Activated CD8-positive, alpha-beta T cell treated with anti-CD3 and anti-CD28 coated beads, Interleukin-2, amount 10 ng/mL, durations not matched to agents 7 days and 5 days (primary cell): ENCODE measurements around the gene PPP2R5E. TPM values are rescaled to one million over a fixed set of nuclear protein-coding genes. Genes with fewer than 3 reads are reported as not detected.
"Not testable (repeated sequence)": the region's sequence is repeated elsewhere in the genome, so short reads cannot be mapped to it uniquely, and the experiment has no call there.

ENCODE experiments used
- ATAC-seq: fragments of 150-1000 bp; cut with Tn5 transposase; one replicate; pipeline ENCODE4 v1.10.0; 2021; ENCODE audit warnings: moderate library complexity
- CTCF ChIA-PET: fragments of 350-600 bp; sonication (Branson Sonifier 250); formaldehyde crosslinking; loops from one replicate; lab custom pipeline; 2021; ENCODE audit warnings: antibody characterized with exemption; lab: Charles Lee
- POLR2A ChIA-PET: fragments of 350-600 bp; sonication (Branson Sonifier 250); formaldehyde crosslinking; loops from one replicate; lab custom pipeline; 2021; ENCODE audit warnings: antibody characterized with exemption; lab: Charles Lee
- DNase-seq: peaks from one replicate; pipeline ENCODE4 v3.0.0-alpha.2; 2020
- H3K27ac Mint-ChIP-seq: one replicate; pipeline ENCODE4 v1.8.0; 2021; ENCODE audit warnings: mild to moderate bottlenecking, mixed read lengths
- H3K27me3 Mint-ChIP-seq: one replicate; pipeline ENCODE4 v1.8.0; 2021; ENCODE audit warnings: low read depth, mixed read lengths
- H3K36me3 Mint-ChIP-seq: one replicate; pipeline ENCODE4 v1.8.0; 2021; ENCODE audit warnings: low read depth, mixed read lengths
- H3K4me1 Mint-ChIP-seq: one replicate; pipeline ENCODE4 v1.8.0; 2021; ENCODE audit warnings: low read depth, mixed read lengths
- H3K4me3 Mint-ChIP-seq: one replicate; pipeline ENCODE4 v1.8.0; 2021; ENCODE audit warnings: mild to moderate bottlenecking, mixed read lengths
- H3K9me3 Mint-ChIP-seq: one replicate; pipeline ENCODE4 v1.8.0; 2022; ENCODE audit warnings: mixed read lengths; ENCODE audit not compliant: insufficient read depth
- total RNA-seq, 2 experiments: library from RNA; stranded (reverse); gene quantifications; one replicate each; pipeline ENCODE4 v1.2.3, GENCODE V29; 2021

The PPP2R5E gene
- 10 to 100 TPM; 49.7 to 50.4 TPM for total RNA-seq

- peaks cover 3% of the 10 kb centered on the region for H3K27me3 Mint-ChIP-seq
- peaks cover 33% of the 10 kb centered on the region for H3K4me1 Mint-ChIP-seq
- CTCF ChIA-PET: interaction anchor here (0.7 to 4.6 kb wide), 5 partner anchors 18 to 227 kb away, joined by 3 to 33 read pairs (median 4); no protein-coding TSS in a partner anchor
Measured at GRCh38 chr14:63543000-63543825, at the start of gene PPP2R5E. PPP2R5E (minus strand) TSS chr14:63543377; CDS start chr14:63539685, 3,692 bp downstream.

GRCh38 chr14:63583046-63583445 is 39.9 kb upstream of the PPP2R5E start:
- H3K4me1 Mint-ChIP-seq, H3K27me3 Mint-ChIP-seq, POLR2A ChIA-PET, ATAC-seq, H3K4me3 Mint-ChIP-seq, CTCF ChIA-PET, H3K9me3 Mint-ChIP-seq, DNase-seq, H3K36me3 Mint-ChIP-seq, H3K27ac Mint-ChIP-seq: not testable (repeated sequence)

More at GRCh38 chr14:63543000-63543825, at the start of gene PPP2R5E:
- H3K9me3 Mint-ChIP-seq: no peaks in the 10 kb centered on the region
- peak within 1 kb of the TSS; percentile 91 for H3K4me3 Mint-ChIP-seq
- ATAC-seq: peak; percentile 96
- peak; percentile 99 for DNase-seq
- H3K36me3 Mint-ChIP-seq: peaks cover 21% of the 10 kb centered on the region
- POLR2A ChIA-PET: interaction anchor here (0.5 to 1.6 kb wide), 16 partner anchors 8 to 893 kb away, joined by 3 to 13 read pairs (median 4); partner anchors contain the start of gene WDR89
- peak within 1 kb of the TSS; percentile 82 for H3K27ac Mint-ChIP-seq

- Mint-ChIP-seq H3K4me3 (no peak overlapping the region), H3K4me1 (no peaks in the 10 kb centered on the region), H3K27ac (no peak overlapping the region), H3K36me3 (no peaks in the 10 kb centered on the region), H3K27me3 (peaks cover 4% of the 10 kb centered on the region), H3K9me3 (no peaks in the 10 kb centered on the region)
- ChIA-PET POLR2A (no interaction called here), CTCF (no interaction called here)
- ATAC-seq: no peak
- no peak for DNase-seq
Measured at GRCh38 chr14:63581491-63581890, 38.3 kb upstream of the PPP2R5E start.

- POLR2A ChIA-PET: interaction anchor here (0.7 kb wide), 1 partner anchor 11 kb away, joined by 3 read pairs; no protein-coding TSS in a partner anchor
Measured at GRCh38 chr14:63578300-63578699, 35.1 kb upstream of the PPP2R5E start.

GRCh38 chr14:63573581-63573980 is 30.4 kb upstream of the PPP2R5E start:
- Mint-ChIP-seq H3K4me3 (no peak overlapping the region), H3K9me3 (no peaks in the 10 kb centered on the region), H3K36me3 (no peaks in the 10 kb centered on the region), H3K27ac (no peak overlapping the region), H3K4me1 (no peaks in the 10 kb centered on the region), H3K27me3 (peaks cover 6% of the 10 kb centered on the region)
- DNase-seq (no peak), ATAC-seq (no peak)
- ChIA-PET CTCF (interaction anchor here (0.8 kb wide), 1 partner anchor 185 kb away, joined by 3 read pairs; no protein-coding TSS in a partner anchor), POLR2A (no interaction called here)

More at GRCh38 chr14:63578300-63578699, 35.1 kb upstream of the PPP2R5E start:
- Mint-ChIP-seq H3K4me1 (no peaks in the 10 kb centered on the region), H3K27ac (no peak overlapping the region), H3K27me3 (peaks cover 3% of the 10 kb centered on the region), H3K4me3 (no peak overlapping the region), H3K36me3 (no peaks in the 10 kb centered on the region), H3K9me3 (no peaks in the 10 kb centered on the region)
- DNase-seq: no peak
- CTCF ChIA-PET: no interaction called here
- ATAC-seq: no peak

GRCh38 chr14:63565448-63565847 is 22.3 kb upstream of the PPP2R5E start:
- no peaks in the 10 kb centered on the region for H3K9me3 Mint-ChIP-seq
- CTCF ChIA-PET: no interaction called here
- POLR2A ChIA-PET: no interaction called here

GRCh38 chr14:63564318-63564717 is 21.1 kb upstream of the PPP2R5E start:
- ChIA-PET CTCF (no interaction called here), POLR2A (no interaction called here)
- no peak overlapping the region for H3K4me3 Mint-ChIP-seq
- H3K4me1 Mint-ChIP-seq: no peaks in the 10 kb centered on the region
- no peaks in the 10 kb centered on the region for H3K36me3 Mint-ChIP-seq
- ATAC-seq (no peak), DNase-seq (no peak)
- H3K27me3 Mint-ChIP-seq: peaks cover 11% of the 10 kb centered on the region
- no peak overlapping the region for H3K27ac Mint-ChIP-seq
- no peaks in the 10 kb centered on the region for H3K9me3 Mint-ChIP-seq

More at GRCh38 chr14:63565448-63565847, 22.3 kb upstream of the PPP2R5E start:
- H3K36me3 Mint-ChIP-seq: no peaks in the 10 kb centered on the region
- no peak overlapping the region for H3K27ac Mint-ChIP-seq
- no peaks in the 10 kb centered on the region for H3K4me1 Mint-ChIP-seq
- no peak overlapping the region for H3K4me3 Mint-ChIP-seq
- peaks cover 11% of the 10 kb centered on the region for H3K27me3 Mint-ChIP-seq
- no peak for ATAC-seq
- no peak for DNase-seq

GRCh38 chr14:63563370-63564026 is 20.3 kb upstream of the PPP2R5E start:
- ATAC-seq: no peak
- no peaks in the 10 kb centered on the region for H3K36me3 Mint-ChIP-seq

GRCh38 chr14:63562405-63562804 is 19.2 kb upstream of the PPP2R5E start:
- H3K4me1 Mint-ChIP-seq: no peaks in the 10 kb centered on the region
- CTCF ChIA-PET: no interaction called here
- H3K4me3 Mint-ChIP-seq: no peak overlapping the region
- DNase-seq (no peak), ATAC-seq (no peak)
- H3K27ac Mint-ChIP-seq: no peak overlapping the region
- POLR2A ChIA-PET: no interaction called here
- peaks cover 12% of the 10 kb centered on the region for H3K27me3 Mint-ChIP-seq
- H3K36me3 Mint-ChIP-seq: no peaks in the 10 kb centered on the region
- H3K9me3 Mint-ChIP-seq: no peaks in the 10 kb centered on the region

More at GRCh38 chr14:63563370-63564026, 20.3 kb upstream of the PPP2R5E start:
- POLR2A ChIA-PET: no interaction called here
- H3K9me3 Mint-ChIP-seq: no peaks in the 10 kb centered on the region
- no peak for DNase-seq
- H3K27me3 Mint-ChIP-seq: peaks cover 11% of the 10 kb centered on the region
- no peaks in the 10 kb centered on the region for H3K4me1 Mint-ChIP-seq
- no peak overlapping the region for H3K4me3 Mint-ChIP-seq
- H3K27ac Mint-ChIP-seq: no peak overlapping the region
- CTCF ChIA-PET: no interaction called here

- ChIA-PET CTCF (interaction anchor here (0.7 kb wide), 1 partner anchor 137 kb away, joined by 3 read pairs; no protein-coding TSS in a partner anchor), POLR2A (no interaction called here)
- no peak for ATAC-seq
- H3K27ac Mint-ChIP-seq: no peak overlapping the region
- peaks cover 7% of the 10 kb centered on the region for H3K27me3 Mint-ChIP-seq
- no peak overlapping the region for H3K4me3 Mint-ChIP-seq
- no peaks in the 10 kb centered on the region for H3K4me1 Mint-ChIP-seq
- no peaks in the 10 kb centered on the region for H3K9me3 Mint-ChIP-seq
- H3K36me3 Mint-ChIP-seq: no peaks in the 10 kb centered on the region
- DNase-seq: no peak
Measured at GRCh38 chr14:63555572-63555971, 12.4 kb upstream of the PPP2R5E start.

GRCh38 chr14:63551332-63551731 is 8.2 kb upstream of the PPP2R5E start:
- Mint-ChIP-seq H3K9me3 (no peaks in the 10 kb centered on the region), H3K4me3 (no peak overlapping the region), H3K27ac (no peak overlapping the region), H3K27me3 (peaks cover 8% of the 10 kb centered on the region), H3K4me1 (no peaks in the 10 kb centered on the region), H3K36me3 (no peaks in the 10 kb centered on the region)
- POLR2A ChIA-PET: interaction anchor here (1.1 kb wide), 1 partner anchor 8 kb away, joined by 3 read pairs; the partner anchor contains the start of gene PPP2R5E
- ATAC-seq: no peak
- DNase-seq: no peak
- CTCF ChIA-PET: no interaction called here
